PC-3 (cell line): Measurements from ENCODE around the gene SLC2A14. TPM values are rescaled to one million over a fixed set of nuclear protein-coding genes. Genes with fewer than 3 reads are reported as not detected.
"Not testable (repeated sequence)": the region's sequence is repeated elsewhere in the genome, so short reads cannot be mapped to it uniquely, and the experiment has no call there.

ENCODE experiments used
- ATAC-seq: fragments of 200-7000 bp; cut with Tn5 transposase; 2 replicates; pipeline ENCODE4 v1.9.1; 2020; ENCODE audit warnings: mild to moderate bottlenecking, moderate library complexity
- BruUV-seq: library from RNA; stranded (reverse); fragments of 400-500 nt; replicated peaks from 2 replicates; lab custom pipeline; 2021; lab: Mats Ljungman, UMichigan
- CTCF ChIA-PET: fragments of 300-600 bp; sonication (Branson Sonifier 250); formaldehyde crosslinking; loops from one replicate; lab custom pipeline; 2022; ENCODE audit warnings: antibody characterized with exemption; lab: Charles Lee
- POLR2A ChIA-PET: fragments of 300-600 bp; sonication (Branson Sonifier 250); formaldehyde crosslinking; loops from one replicate; lab custom pipeline; 2022; ENCODE audit warnings: antibody characterized with exemption; ENCODE audit not compliant: unreplicated experiment; lab: Charles Lee
- DNase-seq: peaks from one replicate; pipeline ENCODE4 v3.0.0-alpha.2; 2015
- H2AFZ ChIP-seq: fragments of 300-600 bp; sonication (generic); 2 replicates; pipeline ENCODE4 v1.6.0; 2016; ENCODE audit warnings: antibody characterized with exemption, low read length
- H3F3A ChIP-seq: fragments of 300-600 bp; sonication (generic); one replicate; pipeline ENCODE4 v1.6.0; 2017; ENCODE audit warnings: antibody characterized with exemption, low read length, control low read depth, mild to moderate bottlenecking; ENCODE audit not compliant: unreplicated experiment
- H3K27ac ChIP-seq: fragments of 300-600 bp; sonication (generic); 2 replicates; pipeline ENCODE4 v1.5.1; 2016; ENCODE audit warnings: mild to moderate bottlenecking, low read length
- H3K27me3 ChIP-seq: fragments of 300-600 bp; sonication (generic); 2 replicates; pipeline ENCODE4 v1.6.1; 2016; ENCODE audit warnings: low read length, mixed read lengths
- H3K36me3 ChIP-seq: fragments of 300-600 bp; sonication (generic); 2 replicates; pipeline ENCODE4 v1.6.1; 2016; ENCODE audit warnings: low read depth, mixed run types, low read length, mixed read lengths
- H3K4me1 ChIP-seq: fragments of 300-600 bp; sonication (generic); 2 replicates; pipeline ENCODE4 v1.5.1; 2016; ENCODE audit warnings: low read length; ENCODE audit not compliant: insufficient read depth
- H3K4me2 ChIP-seq: fragments of 300-600 bp; sonication (generic); 2 replicates; pipeline ENCODE4 v1.6.0; 2016; ENCODE audit warnings: low read length
- H3K4me3 ChIP-seq: fragments of 300-600 bp; sonication (generic); 2 replicates; pipeline ENCODE4 v1.5.1; 2016; ENCODE audit warnings: mild to moderate bottlenecking, low read length, mixed read lengths
- H3K79me2 ChIP-seq: fragments of 300-600 bp; sonication (generic); 2 replicates; pipeline ENCODE4 v1.6.1; 2017; ENCODE audit warnings: low read length, mixed read lengths
- H3K9ac ChIP-seq: fragments of 300-600 bp; sonication (generic); 2 replicates; pipeline ENCODE4 v1.6.0; 2016; ENCODE audit warnings: mild to moderate bottlenecking, low read length
- H3K9me2 ChIP-seq: fragments of 300-600 bp; sonication (generic); replicated peaks from 2 replicates; pipeline ENCODE4 v1.6.1; 2016; ENCODE audit warnings: mixed run types, low read length, mixed read lengths
- H3K9me3 ChIP-seq: fragments of 300-600 bp; sonication (generic); 2 replicates; pipeline ENCODE4 v1.6.1; 2016; ENCODE audit warnings: low read length, mixed read lengths
- H4K20me1 ChIP-seq: fragments of 300-600 bp; sonication (generic); 2 replicates; pipeline ENCODE4 v1.6.1; 2016; ENCODE audit warnings: low read length, mixed read lengths
- EZH2 ChIP-seq: fragments of 300-600 bp; sonication (generic); IDR thresholded peaks from one replicate; pipeline ENCODE4 v1.6.1; 2017; ENCODE audit warnings: antibody characterized with exemption, mild to moderate bottlenecking, low read length; ENCODE audit not compliant: unreplicated experiment
- EZH2phosphoT487 ChIP-seq: fragments of 300-600 bp; sonication (generic); IDR thresholded peaks from 2 replicates; pipeline ENCODE4 v1.6.1; 2018; ENCODE audit warnings: mild to moderate bottlenecking, antibody characterized with exemption, low read length, borderline replicate concordance
- intact Hi-C: fragments of 100-400 bp; cut with micrococcal nuclease; formaldehyde crosslinking; loops from 2 replicates; pipeline ENCODE4 v1.9.0; 2023
- total RNA-seq: library from RNA; depleted of rRNA; stranded (reverse); fragments of >200 nt; gene quantifications from 2 replicates; pipeline ENCODE4 v1.2.3, GENCODE V29; 2014
- TF ChIP-seq, protein P1 (sequence below): fragments of 300-600 bp; sonication (generic); conservative IDR thresholded peaks from 2 replicates; pipeline ENCODE4 v1.5.1; 2017; ENCODE audit warnings: antibody characterized with exemption, low read depth, mild to moderate bottlenecking, low read length

Gene SLC2A14
- total RNA-seq, 1 experiment from 2014 or later = not detected

DNA sequence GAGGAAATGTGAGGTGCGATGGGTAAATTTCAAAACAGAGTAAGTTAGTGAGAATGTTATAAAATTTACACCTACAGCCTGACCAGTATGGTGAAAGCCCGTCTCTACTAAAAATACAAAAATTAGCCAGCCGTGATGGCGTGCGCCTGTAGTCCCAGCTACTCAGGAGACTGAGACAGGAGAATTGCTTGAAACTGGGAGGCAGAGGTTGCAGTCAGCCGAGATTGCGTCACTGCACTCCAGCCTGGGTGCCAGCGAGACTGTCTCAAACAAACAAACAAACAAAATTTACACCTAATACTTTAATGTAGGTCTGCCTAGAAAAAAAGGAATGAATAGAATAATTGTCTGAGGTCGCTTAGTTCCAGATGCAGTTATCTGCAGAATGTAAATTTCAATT is 37.6 kb downstream of the SLC2A14 start:
- H3K27ac ChIP-seq = no peak overlapping the region
- no peak for TF ChIP-seq EZH2
- TF ChIP-seq EZH2phosphoT487 = no peak
- TF ChIP-seq, protein P1, sequence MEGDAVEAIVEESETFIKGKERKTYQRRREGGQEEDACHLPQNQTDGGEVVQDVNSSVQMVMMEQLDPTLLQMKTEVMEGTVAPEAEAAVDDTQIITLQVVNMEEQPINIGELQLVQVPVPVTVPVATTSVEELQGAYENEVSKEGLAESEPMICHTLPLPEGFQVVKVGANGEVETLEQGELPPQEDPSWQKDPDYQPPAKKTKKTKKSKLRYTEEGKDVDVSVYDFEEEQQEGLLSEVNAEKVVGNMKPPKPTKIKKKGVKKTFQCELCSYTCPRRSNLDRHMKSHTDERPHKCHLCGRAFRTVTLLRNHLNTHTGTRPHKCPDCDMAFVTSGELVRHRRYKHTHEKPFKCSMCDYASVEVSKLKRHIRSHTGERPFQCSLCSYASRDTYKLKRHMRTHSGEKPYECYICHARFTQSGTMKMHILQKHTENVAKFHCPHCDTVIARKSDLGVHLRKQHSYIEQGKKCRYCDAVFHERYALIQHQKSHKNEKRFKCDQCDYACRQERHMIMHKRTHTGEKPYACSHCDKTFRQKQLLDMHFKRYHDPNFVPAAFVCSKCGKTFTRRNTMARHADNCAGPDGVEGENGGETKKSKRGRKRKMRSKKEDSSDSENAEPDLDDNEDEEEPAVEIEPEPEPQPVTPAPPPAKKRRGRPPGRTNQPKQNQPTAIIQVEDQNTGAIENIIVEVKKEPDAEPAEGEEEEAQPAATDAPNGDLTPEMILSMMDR = no peak
- H3K27me3 ChIP-seq = no peaks in the 10 kb centered on the region
- DNase-seq (no peak), ATAC-seq (no peak)
- no peaks in the 10 kb centered on the region for H4K20me1 ChIP-seq
- H3K79me2 ChIP-seq = no peaks in the 10 kb centered on the region
- H3K4me1 ChIP-seq = no peaks in the 10 kb centered on the region
- no peak overlapping the region for H2AFZ ChIP-seq
- no TSS peak for BruUV-seq
- POLR2A ChIA-PET = no interaction called here
- intact Hi-C loops = no loop called here
- H3K9me2 ChIP-seq = no peaks in the 10 kb centered on the region
- no peaks in the 10 kb centered on the region for H3K36me3 ChIP-seq
- H3K4me3 ChIP-seq = no peak overlapping the region
- no peak overlapping the region for H3K4me2 ChIP-seq
- H3F3A ChIP-seq = no peaks in the 10 kb centered on the region
- CTCF ChIA-PET = no interaction called here
- no peak overlapping the region for H3K9ac ChIP-seq
- no peaks in the 10 kb centered on the region for H3K9me3 ChIP-seq

DNA sequence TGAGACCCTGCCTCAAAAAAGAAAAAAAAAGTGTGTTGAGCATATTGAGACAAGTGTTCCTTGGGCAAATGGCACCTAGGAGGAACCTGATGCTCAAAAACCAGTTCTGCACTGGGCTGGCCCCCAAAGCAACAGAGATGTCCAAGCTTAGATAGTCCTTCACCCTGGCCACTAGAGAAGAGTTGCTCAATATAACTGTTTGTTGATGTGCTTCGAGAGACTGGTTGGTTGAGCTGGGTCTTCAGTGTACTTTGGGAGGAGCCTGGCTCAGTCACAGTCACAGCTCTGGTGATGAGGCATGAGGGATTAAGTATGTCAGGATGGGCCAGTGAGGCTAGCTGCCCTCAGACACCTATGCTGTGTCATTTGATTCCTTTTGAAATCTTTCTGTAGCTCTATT is 38.0 kb downstream of the SLC2A14 start:
- no peak for ATAC-seq

DNA sequence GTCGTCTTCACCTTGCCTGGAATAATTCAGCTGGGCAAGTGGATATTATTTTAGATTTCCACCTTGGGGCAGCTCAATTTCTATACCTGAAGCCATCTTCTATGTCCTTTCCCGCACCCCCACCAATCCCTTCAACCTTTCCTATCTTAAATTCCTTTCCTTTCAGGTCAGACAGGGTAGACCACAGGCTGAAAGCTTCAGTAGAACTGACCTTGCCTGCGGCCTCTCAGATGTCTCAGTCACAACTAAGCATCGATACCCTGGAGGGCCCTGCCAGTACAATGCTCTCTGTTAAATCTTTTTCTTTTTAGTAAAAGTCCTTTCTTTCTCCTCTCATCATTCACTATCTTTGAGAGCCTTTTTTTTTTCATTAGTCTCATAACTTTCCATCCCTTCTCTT is 38.9 kb downstream of the SLC2A14 start:
- no peaks in the 10 kb centered on the region for H3K79me2 ChIP-seq
- DNase-seq (no peak), ATAC-seq (no peak)
- no peak overlapping the region for H3K27ac ChIP-seq
- no peaks in the 10 kb centered on the region for H3K4me1 ChIP-seq
- H3K4me3 ChIP-seq = no peak overlapping the region
- no peak overlapping the region for H3K4me2 ChIP-seq
- TF ChIP-seq, protein P1 = no peak
- H3K36me3 ChIP-seq = no peaks in the 10 kb centered on the region
- H3K27me3 ChIP-seq = no peaks in the 10 kb centered on the region
- POLR2A ChIA-PET = no interaction called here
- no peaks in the 10 kb centered on the region for H3F3A ChIP-seq
- intact Hi-C loops = no loop called here
- CTCF ChIA-PET = no interaction called here
- no peak overlapping the region for H2AFZ ChIP-seq
- no peak overlapping the region for H3K9ac ChIP-seq
- BruUV-seq = no TSS peak
- H4K20me1 ChIP-seq = no peaks in the 10 kb centered on the region
- H3K9me3 ChIP-seq = no peaks in the 10 kb centered on the region
- no peaks in the 10 kb centered on the region for H3K9me2 ChIP-seq

More for the DNA sequence above, 38.0 kb downstream of the SLC2A14 start:
- no peaks in the 10 kb centered on the region for H3K9me2 ChIP-seq
- no peaks in the 10 kb centered on the region for H4K20me1 ChIP-seq
- H3K4me1 ChIP-seq = no peaks in the 10 kb centered on the region
- TF ChIP-seq, protein P1 = no peak
- TF ChIP-seq EZH2phosphoT487 (no peak), EZH2 (no peak)
- no peaks in the 10 kb centered on the region for H3K9me3 ChIP-seq
- H3F3A ChIP-seq = no peaks in the 10 kb centered on the region
- no peak overlapping the region for H3K4me3 ChIP-seq
- no peak overlapping the region for H3K27ac ChIP-seq
- H3K79me2 ChIP-seq = no peaks in the 10 kb centered on the region
- POLR2A ChIA-PET = no interaction called here
- H3K9ac ChIP-seq = no peak overlapping the region
- H3K36me3 ChIP-seq = no peaks in the 10 kb centered on the region
- CTCF ChIA-PET = no interaction called here
- intact Hi-C loops = no loop called here
- no peak overlapping the region for H2AFZ ChIP-seq
- no peaks in the 10 kb centered on the region for H3K27me3 ChIP-seq
- BruUV-seq = no TSS peak
- DNase-seq = no peak
- H3K4me2 ChIP-seq = no peak overlapping the region

DNA sequence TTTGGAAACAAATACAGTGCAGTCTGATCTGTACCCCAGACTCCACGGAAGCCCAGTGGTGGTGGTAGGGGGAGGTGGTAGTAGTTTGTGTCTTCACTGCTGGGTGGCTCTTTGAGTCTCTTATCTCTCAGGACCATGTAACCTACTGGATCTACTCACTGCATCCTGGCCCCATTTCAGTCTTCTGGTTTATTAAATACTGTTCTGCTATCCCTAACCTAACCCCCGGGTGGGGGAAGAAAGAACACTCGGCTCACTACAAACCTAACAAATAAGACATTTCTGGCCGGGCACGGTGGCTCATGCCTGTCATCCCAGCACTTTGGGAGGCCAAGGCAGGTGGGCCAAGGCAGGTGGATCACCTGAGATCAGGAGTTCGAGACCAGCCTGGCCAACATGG is 39.5 kb downstream of the SLC2A14 start:
- ATAC-seq, H3F3A ChIP-seq, H3K9me3 ChIP-seq, H3K27ac ChIP-seq, H3K79me2 ChIP-seq, H2AFZ ChIP-seq, H3K4me2 ChIP-seq, POLR2A ChIA-PET, BruUV-seq, DNase-seq, H3K9ac ChIP-seq, CTCF ChIA-PET, H3K27me3 ChIP-seq, H3K9me2 ChIP-seq, H3K4me3 ChIP-seq, H4K20me1 ChIP-seq, intact Hi-C loops, H3K36me3 ChIP-seq, H3K4me1 ChIP-seq: not testable (repeated sequence)
